Astrocyte (in vitro differentiated cells and primary cell): ENCODE data around the gene SNRPD1. TPM values are rescaled to one million over a fixed set of nuclear protein-coding genes. Genes with fewer than 3 reads are reported as not detected.
A peak's percentile ranks its signal among the peaks of the same experiment; 100 is the strongest.

Experiments
- DNase-seq: peaks from one replicate; pipeline ENCODE4 v3.0.0-alpha.2; 2010; ENCODE audit warnings: low read depth
- FAIRE-seq: peaks from 2 replicates; lab custom pipeline; 2011; peaks lifted over from hg19 to GRCh38; lab: Jason Lieb, UNC
- H2AFZ ChIP-seq: 2 replicates; pipeline ENCODE4 v1.6.0; 2012; ENCODE audit warnings: low read depth, low read length, inconsistent platforms
- H3K27ac ChIP-seq: 2 replicates; pipeline ENCODE4 v1.5.1; 2011; ENCODE audit warnings: low read depth, low read length, inconsistent platforms
- H3K27me3 ChIP-seq: 2 replicates; pipeline ENCODE4 v1.6.0; 2011; ENCODE audit warnings: low read length, inconsistent platforms; ENCODE audit not compliant: insufficient read depth
- H3K36me3 ChIP-seq: 2 replicates; pipeline ENCODE4 v1.5.1; 2011; ENCODE audit warnings: low read length, inconsistent platforms; ENCODE audit not compliant: insufficient read depth
- H3K4me1 ChIP-seq: 2 replicates; pipeline ENCODE4 v1.5.1; 2011; ENCODE audit warnings: low read length, inconsistent platforms; ENCODE audit not compliant: insufficient read depth
- H3K4me2 ChIP-seq: 2 replicates; pipeline ENCODE4 v1.6.0; 2012; ENCODE audit warnings: low read length, inconsistent platforms
- H3K4me3 ChIP-seq: 2 replicates; pipeline ENCODE4 v1.5.1; 2011; ENCODE audit warnings: low read depth, mild to moderate bottlenecking, low read length, inconsistent platforms; ENCODE audit not compliant: insufficient read depth
- H3K79me2 ChIP-seq: 2 replicates; pipeline ENCODE4 v1.6.0; 2012; ENCODE audit warnings: mild to moderate bottlenecking, low read length, inconsistent platforms; ENCODE audit not compliant: insufficient read depth
- H3K9ac ChIP-seq: 2 replicates; pipeline ENCODE4 v1.6.0; 2012; ENCODE audit warnings: mild to moderate bottlenecking, low read length, inconsistent platforms
- H3K9me3 ChIP-seq: 2 replicates; pipeline ENCODE4 v1.5.1; 2012; ENCODE audit warnings: low read depth, mild to moderate bottlenecking, low read length, inconsistent platforms; ENCODE audit not compliant: insufficient read depth
- H4K20me1 ChIP-seq: 2 replicates; pipeline ENCODE4 v1.6.0; 2012; ENCODE audit warnings: low read length, inconsistent platforms; ENCODE audit not compliant: insufficient read depth
- H3K27ac Mint-ChIP-seq: one replicate; pipeline ENCODE4 v1.8.0; 2021; ENCODE audit warnings: mild to moderate bottlenecking, mixed read lengths; ENCODE audit not compliant: unreplicated experiment
- H3K27me3 Mint-ChIP-seq: one replicate; pipeline ENCODE4 v1.8.0; 2021; ENCODE audit warnings: low read depth, mixed read lengths; ENCODE audit not compliant: unreplicated experiment
- H3K36me3 Mint-ChIP-seq: one replicate; pipeline ENCODE4 v1.8.0; 2021; ENCODE audit warnings: low read depth, mixed read lengths; ENCODE audit not compliant: unreplicated experiment
- H3K4me1 Mint-ChIP-seq: one replicate; pipeline ENCODE4 v1.8.0; 2021; ENCODE audit warnings: low read depth, mixed read lengths; ENCODE audit not compliant: unreplicated experiment
- H3K4me3 Mint-ChIP-seq: one replicate; pipeline ENCODE4 v1.8.0; 2021; ENCODE audit warnings: mild to moderate bottlenecking, moderate library complexity, mixed read lengths; ENCODE audit not compliant: unreplicated experiment
- H3K9me3 Mint-ChIP-seq: one replicate; pipeline ENCODE4 v1.8.0; 2021; ENCODE audit warnings: mild to moderate bottlenecking, mixed read lengths; ENCODE audit not compliant: unreplicated experiment
- EZH2 ChIP-seq: IDR thresholded peaks from 2 replicates; pipeline ENCODE4 v1.6.1; 2012; ENCODE audit warnings: mild to moderate bottlenecking, low read length, inconsistent platforms; ENCODE audit not compliant: insufficient read depth
- total RNA-seq: library from RNA; stranded (reverse); gene quantifications from 2 replicates; pipeline ENCODE4 v1.2.1, GENCODE V29; 2021
- TF ChIP-seq, protein P1 (sequence below): IDR thresholded peaks from 2 replicates; pipeline ENCODE4 v1.5.1; 2011; ENCODE audit warnings: low read depth, mild to moderate bottlenecking, inconsistent platforms, low read length, moderate library complexity; ENCODE audit not compliant: insufficient read depth

The SNRPD1 gene
- total RNA-seq, 1 donor from 2014 or later: 60.6 TPM

DNA sequence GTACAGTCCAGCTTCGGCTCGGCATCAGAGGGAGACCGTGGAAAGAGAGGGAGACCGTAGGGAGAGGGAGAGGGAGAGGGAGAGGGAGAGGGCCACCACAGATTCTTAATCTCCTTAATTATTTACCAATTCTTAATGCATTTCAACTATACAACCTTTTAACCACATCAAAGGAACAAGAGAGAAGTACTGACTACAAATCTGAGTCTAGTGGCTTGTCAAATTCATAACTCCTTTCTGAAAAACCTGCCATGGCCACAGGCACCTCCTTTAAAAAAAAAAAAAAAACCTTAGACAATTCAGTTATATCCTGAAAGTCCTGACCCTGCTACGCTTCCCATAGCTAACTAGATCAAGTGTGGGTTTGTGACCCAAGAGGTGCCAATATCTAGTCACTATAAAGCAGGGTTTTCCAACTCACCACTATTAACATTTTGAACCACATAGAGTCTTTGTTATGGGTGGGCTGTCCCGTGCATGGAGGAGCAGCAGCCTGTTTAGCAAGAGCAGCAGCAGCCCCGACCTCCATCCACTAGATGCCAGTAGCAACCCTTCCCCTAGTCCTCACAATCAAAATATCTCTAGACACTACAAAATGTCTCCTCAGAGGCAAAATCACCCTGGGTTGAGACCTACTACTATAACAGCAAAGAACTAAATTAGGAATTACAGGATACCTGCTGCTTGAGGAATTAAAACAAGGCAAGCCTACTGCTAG is 18.4 kb upstream of the SNRPD1 start:
- no peak for DNase-seq
- no peak for FAIRE-seq
- Mint-ChIP-seq H3K4me1 (peaks cover 9% of the 10 kb centered on the region), H3K27ac (no peak overlapping the region), H3K9me3 (no peaks in the 10 kb centered on the region), H3K4me3 (no peak overlapping the region), H3K27me3 (no peaks in the 10 kb centered on the region), H3K36me3 (peaks cover 2% of the 10 kb centered on the region)
- Histone ChIP-seq H3K27me3 (no peaks in the 10 kb centered on the region), H3K4me3 (no peak overlapping the region), H3K4me2 (no peak overlapping the region), H3K4me1 (no peaks in the 10 kb centered on the region), H3K27ac (no peak overlapping the region), H3K9ac (no peak overlapping the region), H2AFZ (no peak overlapping the region), H3K9me3 (no peaks in the 10 kb centered on the region), H3K36me3 (no peaks in the 10 kb centered on the region), H4K20me1 (peaks cover 44% of the 10 kb centered on the region), H3K79me2 (peaks cover 73% of the 10 kb centered on the region)
- TF ChIP-seq EZH2: no peak
- TF ChIP-seq, protein P1, sequence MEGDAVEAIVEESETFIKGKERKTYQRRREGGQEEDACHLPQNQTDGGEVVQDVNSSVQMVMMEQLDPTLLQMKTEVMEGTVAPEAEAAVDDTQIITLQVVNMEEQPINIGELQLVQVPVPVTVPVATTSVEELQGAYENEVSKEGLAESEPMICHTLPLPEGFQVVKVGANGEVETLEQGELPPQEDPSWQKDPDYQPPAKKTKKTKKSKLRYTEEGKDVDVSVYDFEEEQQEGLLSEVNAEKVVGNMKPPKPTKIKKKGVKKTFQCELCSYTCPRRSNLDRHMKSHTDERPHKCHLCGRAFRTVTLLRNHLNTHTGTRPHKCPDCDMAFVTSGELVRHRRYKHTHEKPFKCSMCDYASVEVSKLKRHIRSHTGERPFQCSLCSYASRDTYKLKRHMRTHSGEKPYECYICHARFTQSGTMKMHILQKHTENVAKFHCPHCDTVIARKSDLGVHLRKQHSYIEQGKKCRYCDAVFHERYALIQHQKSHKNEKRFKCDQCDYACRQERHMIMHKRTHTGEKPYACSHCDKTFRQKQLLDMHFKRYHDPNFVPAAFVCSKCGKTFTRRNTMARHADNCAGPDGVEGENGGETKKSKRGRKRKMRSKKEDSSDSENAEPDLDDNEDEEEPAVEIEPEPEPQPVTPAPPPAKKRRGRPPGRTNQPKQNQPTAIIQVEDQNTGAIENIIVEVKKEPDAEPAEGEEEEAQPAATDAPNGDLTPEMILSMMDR: no peak

DNA sequence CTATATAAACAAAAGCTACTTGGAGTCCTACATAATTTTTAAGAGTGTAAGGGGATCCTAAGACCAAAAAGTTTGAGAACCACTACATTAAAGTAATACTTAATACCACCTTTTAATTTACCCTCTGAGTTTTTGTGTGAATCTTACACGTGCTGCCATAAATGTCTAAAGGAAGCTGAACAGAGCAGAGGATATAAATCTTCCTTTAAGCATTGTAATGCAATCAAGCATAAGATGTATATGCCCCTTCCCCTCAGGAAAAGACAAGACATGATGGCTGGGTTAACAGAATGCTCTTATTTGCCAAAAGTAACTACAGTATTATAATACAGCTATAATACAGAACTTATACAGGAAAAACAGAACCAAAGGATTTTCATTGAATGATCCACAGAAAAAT is 14.5 kb upstream of the SNRPD1 start:
- H2AFZ ChIP-seq: no peak overlapping the region
- H3K27ac ChIP-seq: no peak overlapping the region
- peak overlapping the region; percentile 50 for H3K4me3 Mint-ChIP-seq
- peaks cover 12% of the 10 kb centered on the region for H3K4me1 Mint-ChIP-seq
- no peaks in the 10 kb centered on the region for H3K27me3 ChIP-seq
- no peak for DNase-seq
- H3K36me3 ChIP-seq: no peaks in the 10 kb centered on the region
- no peak overlapping the region for H3K9ac ChIP-seq
- no peak overlapping the region for H3K27ac Mint-ChIP-seq
- peaks cover 2% of the 10 kb centered on the region for H3K36me3 Mint-ChIP-seq
- TF ChIP-seq EZH2: no peak
- TF ChIP-seq, protein P1: no peak
- H3K27me3 Mint-ChIP-seq: no peaks in the 10 kb centered on the region
- H3K4me2 ChIP-seq: no peak overlapping the region
- H3K9me3 Mint-ChIP-seq: no peaks in the 10 kb centered on the region
- H3K4me3 ChIP-seq: no peak overlapping the region
- no peaks in the 10 kb centered on the region for H3K4me1 ChIP-seq
- H3K79me2 ChIP-seq: peaks cover 65% of the 10 kb centered on the region
- H3K9me3 ChIP-seq: no peaks in the 10 kb centered on the region
- no peak for FAIRE-seq
- H4K20me1 ChIP-seq: peaks cover 36% of the 10 kb centered on the region
